HG02938 (cell line): ENCODE results near the gene PCYOX1L.

Experiments
- ATAC-seq: cut with Tn5 transposase; IDR thresholded peaks from one replicate; pipeline ENCODE4 v1.9.1; 2021; ENCODE audit warnings: mild to moderate bottlenecking, moderate library complexity; ENCODE audit not compliant: unreplicated experiment

Gene PCYOX1L

DNA sequence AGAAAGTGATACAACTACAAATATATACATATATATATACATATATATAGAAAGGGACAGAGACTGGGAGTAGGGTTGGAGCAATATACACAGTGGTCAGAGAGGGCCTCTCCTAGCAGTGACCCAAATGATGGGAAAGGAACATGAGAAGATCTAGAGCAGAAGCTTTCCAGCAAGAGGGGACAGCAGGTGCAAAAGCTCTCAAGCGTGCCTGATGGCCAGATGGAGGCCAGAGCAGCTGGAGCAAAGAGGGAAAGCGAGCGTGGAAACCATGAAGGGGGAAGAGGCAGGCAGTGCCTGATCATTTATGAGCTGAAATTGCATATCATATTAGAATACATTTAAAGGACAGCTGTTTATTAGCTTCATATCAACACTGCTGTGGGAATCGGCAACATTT, 20.1 kb upstream of the PCYOX1L start:
- no peak for ATAC-seq

DNA sequence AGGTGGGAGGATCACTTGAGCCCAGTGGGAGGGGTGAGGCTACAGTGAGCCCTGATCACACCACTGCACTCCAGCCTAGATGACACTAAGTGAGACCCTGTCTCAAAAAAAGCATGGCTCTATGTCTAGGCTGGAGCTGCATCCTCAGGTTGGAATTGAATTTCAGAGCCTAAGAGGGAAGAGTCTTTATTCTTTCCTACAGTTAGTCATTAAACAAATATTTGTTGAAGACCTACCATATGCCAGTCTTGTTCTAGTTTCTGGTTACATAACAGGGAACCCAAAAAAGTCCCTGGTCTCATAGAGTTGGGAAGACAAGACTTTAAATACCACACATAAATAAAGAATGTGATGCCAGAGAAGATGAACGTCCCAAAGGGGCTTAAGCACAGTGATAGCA, 19.5 kb upstream of the PCYOX1L start:
- no peak for ATAC-seq

DNA sequence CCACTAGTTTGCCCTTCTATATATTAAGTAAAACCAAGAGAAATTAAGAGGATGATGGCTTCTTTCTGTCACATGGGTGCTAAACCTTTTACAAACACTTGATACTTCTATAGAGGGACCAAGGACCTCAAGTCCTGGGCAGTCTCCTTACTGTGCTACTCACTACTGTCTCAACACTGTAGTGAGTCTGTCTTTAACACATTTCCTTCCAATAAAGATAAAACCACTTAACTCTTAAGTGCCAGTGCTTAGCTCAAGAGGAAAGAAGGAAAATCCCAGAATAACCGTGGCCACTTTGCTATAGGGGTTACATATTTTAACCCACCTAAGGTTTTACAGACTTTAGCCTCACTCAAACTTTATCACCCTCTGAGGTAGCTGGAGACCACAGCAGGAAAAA, 16.9 kb upstream of the PCYOX1L start:
- no peak for ATAC-seq

DNA sequence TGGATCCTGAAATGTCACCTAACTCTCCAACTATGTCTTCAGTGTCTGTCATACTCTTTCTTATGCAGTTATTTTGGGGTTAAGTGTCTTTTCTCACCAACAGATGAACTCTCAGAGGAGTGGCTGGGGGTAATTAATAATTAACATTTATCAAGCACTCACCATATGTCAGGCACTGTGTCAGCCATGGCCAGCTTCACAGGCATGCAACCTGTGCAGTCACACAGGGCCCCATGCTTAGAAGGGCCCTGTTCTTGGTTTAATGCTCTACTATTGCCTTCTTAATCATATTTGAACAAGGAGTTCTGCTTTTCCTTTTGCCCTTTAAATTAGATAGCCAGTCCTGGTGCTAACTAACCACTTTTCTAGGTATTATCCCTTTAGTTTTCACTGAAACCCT, 16.0 kb upstream of the PCYOX1L start:
- ATAC-seq = no peak

DNA sequence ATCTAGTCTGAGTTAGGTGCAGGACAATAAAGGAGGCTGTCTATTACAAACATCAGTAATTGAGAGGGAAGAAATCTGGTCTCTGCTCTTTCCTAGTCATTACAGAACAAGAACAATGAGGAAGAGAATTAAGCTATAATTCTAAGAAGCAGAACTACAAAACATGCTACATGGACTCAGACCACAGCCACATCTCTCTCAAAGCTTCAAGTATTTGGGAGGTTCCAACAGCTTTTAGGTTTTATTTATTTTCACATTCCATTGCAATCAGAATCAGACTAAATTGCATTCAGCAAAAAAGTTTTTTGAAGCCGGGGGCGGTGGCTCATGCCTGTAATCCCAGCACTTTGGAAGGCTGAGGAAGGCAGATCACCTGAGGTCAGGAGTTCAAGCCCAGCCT, 13.7 kb upstream of the PCYOX1L start:
- no peak for ATAC-seq

DNA sequence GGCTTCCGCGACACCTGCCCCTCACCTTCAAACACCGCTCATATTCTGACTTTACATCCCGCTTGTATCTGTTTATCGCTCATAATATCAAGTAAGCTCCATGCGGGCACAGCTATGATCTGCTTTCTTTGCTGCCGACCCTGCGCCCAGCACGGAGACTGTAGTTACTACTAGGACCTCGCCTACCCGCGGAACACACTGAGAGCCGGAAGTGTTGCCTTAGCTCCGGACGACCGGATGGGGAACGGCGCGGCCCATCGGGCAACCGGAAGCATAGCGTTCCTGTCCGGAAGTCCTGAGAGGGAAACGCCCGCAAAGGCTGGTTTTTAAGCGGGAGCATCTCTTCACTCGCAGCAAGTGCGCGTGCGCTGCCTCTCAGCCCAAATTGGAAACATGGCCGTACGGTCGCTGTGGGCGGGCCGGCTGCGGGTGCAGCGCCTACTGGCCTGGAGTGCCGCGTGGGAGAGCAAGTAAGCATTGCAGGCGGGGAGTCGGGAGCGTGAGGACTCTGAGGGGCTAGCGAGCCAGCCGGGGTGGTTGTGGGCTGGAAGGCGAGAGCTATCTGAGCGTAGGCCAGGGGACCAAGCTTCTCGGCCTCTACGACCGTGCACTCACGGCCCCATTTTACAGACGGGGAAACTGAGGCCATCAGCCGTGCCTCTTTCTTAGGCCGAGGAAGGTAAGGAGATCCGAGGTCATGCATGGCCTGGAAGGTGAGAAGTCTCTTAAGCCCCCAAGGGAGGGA, 12.5 kb upstream of the PCYOX1L start, which contains the start of gene GRPEL2:
GRPEL2 (plus strand) TSS at position 353 of the 745 bp plus-strand sequence; CDS start at position 394, 41 bp downstream.
- peak; percentile 93 for ATAC-seq

DNA sequence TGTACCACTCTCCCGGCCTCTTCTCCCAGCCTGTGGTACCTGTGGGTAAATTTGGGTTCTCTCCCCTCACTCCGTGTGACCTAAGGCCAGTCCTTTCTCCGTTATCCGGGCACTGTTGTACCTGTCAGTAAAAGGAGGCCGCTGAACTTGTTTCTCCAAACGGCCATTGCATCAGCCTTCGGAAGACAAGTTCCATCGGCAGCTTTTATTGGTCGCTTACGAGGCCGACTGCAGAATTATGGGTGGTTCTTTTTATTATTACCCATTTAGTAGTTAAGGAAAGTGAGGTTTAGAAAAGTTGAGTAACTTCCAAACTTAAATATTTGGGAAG, 12.0 kb upstream of the PCYOX1L start:
- peak; percentile 1 for ATAC-seq

DNA sequence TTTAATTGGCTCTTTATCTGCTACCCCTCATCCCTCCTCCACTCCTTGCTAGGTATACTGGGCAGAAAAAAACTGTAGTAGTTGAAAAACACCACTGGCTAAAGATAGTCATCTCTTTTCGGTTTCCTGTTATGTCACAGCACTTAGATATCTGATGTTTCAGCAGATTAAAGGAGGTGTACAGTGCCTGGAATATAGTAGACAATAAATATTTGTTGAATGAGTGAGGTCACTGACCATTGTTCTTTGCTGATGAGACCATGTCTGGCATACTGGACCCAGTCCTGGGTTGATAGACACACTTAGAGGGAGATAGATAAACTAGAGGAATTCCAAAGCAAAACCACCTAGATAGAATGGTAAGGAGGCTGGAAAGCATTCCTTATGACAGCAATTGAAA, 9.3 kb upstream of the PCYOX1L start:
- ATAC-seq = no peak

DNA sequence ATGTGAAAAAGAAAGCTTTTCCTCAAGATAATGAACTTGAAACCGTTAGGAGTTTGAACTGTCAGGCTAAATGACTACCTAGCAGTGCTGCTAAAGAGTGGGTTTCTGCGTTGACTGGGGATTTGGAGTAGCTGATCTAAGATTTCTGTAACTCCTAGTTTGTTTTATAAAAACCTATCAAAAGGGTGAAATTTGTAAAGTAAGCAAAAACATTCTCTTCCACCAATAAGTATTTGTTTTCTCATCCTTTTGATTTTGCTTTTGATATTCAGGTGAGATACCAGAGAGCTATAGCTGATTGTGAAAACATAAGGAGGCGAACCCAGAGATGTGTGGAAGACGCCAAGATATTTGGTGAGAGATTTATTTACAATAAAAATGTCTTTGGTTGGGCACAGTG, 8.5 kb upstream of the PCYOX1L start:
- no peak for ATAC-seq

DNA sequence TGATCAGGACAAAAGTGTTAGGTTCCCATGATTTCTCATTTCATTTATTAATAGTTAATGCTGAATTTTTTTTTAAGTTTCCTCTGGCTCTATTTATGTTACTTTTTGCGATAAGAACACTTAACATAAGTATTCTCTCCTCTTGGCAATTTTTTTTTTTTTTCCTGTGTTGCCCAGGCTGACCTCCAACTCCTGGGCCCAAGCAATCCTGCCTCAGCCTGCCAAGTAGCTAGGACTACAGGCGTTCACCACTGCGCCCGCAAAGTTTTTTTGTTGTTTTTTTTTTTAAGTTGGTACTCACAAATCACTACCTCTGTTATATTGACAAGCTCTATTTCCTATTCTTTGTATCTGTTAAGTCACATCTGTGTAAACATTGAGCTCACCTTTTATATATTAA, 5.7 kb upstream of the PCYOX1L start:
- ATAC-seq = no peak

DNA sequence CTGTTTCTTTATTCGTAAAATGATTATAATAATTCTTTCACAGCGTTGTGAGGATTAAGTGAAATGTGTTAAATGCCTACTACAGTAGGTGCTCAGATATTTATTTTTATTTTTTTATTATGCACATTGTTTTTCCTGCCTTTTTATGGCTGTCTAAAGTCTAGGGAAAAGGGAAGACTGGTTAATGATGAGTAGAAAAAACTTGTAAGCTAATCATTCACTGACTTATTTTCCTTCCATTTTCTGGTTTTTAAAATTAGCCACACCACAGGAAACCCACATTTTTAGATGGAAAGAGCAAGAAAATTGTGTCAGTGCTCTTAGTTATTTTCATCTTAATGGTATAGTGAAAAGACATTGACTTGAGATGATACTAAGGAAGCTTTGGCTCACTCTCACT, 3.9 kb upstream of the PCYOX1L start:
- ATAC-seq = no peak

DNA sequence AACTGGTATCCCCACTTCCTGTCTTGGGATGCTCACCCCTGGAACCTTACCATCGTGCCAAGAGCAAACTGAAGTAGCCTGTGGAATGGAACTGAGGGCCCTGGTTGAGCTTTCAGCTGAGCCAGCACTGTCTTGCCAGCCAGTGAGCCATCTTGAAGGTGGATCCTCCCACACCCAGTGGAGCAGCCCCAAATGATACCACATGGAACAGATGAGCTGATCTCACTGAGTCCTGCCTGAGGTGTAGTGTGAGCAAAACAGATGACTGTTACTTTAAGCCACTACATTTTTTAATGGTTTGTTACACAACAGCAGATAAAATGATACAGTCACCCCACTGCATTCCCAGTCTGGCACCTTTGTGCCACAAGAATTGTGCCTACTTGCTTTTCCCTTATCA, 2.2 kb upstream of the PCYOX1L start:
- no peak for ATAC-seq

DNA sequence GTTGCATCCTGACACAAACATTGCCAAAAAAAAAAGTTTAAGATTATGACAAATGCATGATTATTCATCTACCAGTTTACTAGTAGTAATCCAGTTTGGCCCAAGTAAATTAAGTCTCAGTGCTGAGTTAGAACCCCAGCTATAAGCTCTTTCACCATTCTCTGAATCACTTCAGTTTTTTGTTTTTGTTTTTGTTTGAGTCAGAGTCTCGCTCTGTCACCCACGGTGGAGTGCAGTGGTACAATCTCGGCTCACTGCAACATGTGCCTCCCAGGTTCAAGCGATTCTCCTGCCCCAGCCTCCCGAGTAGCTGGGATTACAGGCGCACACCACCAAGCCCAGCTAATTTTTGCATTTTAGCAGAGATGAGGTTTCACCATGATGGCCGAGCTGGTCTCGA, 1.5 kb upstream of the PCYOX1L start:
- ATAC-seq = no peak

DNA sequence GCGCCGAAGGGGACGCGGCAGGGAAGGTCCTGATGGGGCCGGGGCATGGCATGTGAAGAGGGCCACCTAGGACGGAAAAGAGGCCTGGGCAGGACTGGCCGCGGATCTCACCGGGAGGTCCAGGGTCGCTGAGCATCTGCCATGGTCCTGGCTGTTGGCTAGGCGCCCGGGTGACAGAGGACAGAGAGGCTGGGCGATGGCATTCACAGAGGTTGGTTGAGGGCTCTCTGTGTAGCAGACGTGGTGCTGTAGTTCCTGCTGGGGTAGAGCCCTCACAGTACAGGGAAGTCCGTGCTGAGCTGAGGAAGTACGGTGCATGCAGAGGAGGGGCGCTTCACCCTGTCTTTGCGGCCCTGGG, 427 bp downstream of the PCYOX1L start:
- ATAC-seq = peak; percentile 18

DNA sequence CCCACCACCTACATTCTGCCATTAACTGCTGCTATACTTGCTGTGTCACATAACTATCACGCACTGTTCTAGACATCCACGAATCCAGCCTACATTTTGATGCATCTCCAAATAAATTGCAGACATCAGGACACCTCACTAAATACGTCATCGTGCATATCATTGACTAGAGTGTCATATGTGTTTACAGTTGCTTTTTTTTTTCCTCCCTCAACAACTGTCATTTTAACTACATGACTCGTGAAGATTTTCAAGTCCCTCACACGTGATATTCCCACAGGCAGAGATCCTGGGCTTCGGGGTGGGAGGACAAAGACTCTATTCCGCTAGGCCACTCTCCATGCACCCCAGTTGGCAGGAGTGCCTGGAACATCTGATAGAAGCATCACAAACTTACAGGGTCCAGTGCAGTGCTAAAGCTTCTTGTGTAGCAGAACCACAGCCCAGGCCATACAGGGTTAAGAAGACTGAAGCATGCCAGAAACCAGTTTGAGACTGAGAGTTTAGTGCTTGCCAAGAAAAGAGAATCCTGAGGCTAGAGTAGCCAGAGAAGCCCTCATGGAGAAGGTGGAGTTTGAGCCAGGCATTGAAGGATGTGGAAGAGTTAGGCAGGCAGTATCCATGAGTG, 1.1 kb downstream of the PCYOX1L start:
- ATAC-seq = no peak

DNA sequence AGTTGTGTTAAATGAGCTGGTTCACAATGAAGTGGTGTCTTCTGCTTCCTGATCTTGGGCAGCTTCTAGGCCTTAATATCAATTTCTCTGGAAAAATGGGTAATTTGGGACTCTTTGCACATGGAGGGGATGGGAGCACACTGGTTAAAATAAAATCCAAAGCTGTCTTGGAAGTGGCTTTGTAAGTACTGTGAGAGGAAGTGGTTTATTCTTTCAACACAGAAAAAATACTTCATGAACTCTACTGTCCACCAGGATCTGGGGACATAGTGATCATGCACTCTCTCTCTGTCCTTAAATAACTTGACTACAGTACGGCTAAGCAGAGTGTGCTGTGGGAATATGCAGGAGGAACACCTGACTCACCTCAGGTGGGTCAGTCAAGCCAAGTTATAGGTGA, 2.4 kb downstream of the PCYOX1L start:
- ATAC-seq = no peak

DNA sequence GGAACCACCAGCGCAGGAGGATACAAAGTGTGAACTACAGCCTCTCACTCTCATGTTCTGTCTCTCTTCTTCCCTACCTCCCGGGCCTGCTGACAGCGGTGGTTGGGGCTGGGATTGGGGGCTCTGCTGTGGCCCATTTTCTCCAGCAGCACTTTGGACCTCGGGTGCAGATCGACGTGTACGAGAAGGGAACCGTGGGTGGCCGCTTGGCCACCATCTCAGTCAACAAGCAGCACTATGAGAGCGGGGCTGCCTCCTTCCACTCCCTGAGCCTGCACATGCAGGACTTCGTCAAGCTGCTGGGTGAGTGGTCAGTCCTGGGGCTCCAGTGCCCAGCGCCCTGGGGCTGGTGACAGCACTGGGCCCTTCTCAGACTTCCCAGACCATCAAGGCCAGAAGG, 4.7 kb downstream of the PCYOX1L start:
- ATAC-seq = no peak

DNA sequence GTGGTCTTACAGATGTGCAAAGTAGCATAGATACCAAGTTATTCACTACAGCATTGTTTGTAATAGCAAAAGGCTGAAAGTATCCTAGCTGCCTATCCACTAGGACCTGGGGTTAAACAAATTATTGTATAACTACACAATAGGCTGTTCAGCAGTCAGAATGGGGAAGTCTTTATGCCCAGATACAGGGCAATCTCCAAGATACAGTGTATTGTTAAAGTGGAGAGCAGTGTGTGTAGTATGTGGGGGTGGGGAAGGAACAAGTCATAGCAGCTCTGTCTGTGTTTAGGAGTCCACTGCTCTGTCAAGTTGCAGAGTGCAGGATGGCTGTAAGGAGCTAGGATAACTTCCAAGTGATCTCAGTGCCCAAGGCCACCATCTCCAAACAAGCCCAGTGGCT, 5.5 kb downstream of the PCYOX1L start:
- ATAC-seq = no peak

DNA sequence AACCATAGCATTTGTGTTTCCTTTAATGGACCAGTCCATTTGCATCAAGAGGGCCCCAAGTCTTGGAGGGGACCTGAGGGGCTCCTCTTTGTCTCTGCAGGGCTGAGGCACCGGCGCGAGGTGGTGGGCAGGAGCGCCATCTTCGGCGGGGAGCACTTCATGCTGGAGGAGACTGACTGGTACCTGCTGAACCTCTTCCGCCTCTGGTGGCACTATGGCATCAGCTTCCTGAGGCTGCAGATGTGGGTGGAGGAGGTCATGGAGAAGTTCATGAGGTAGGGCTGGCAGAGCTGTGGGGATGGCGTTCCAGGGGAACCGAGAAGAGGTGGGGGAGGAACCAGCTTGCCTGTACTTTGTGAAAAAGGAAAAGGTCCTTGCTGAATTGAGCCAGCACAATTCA, 6.1 kb downstream of the PCYOX1L start:
- ATAC-seq = no peak

DNA sequence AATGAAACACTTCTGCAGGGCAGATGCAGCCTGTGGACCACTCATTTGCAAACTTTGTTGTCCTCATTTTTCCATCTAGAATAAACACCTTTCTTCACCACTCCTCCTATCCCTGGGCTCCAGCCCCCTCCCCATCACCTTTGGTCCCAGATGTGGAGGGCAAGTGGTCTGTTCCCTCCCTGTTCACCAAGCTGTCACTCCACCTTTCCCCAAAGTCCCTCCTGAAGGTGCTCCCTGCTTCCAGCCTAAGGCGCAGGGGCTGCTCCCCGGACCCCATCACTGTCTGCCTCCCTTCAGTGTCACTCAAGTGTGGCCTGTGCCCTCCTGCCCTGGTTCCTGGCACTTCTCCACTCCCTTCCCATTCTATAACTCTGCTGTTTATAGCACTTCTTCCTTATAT, 6.9 kb downstream of the PCYOX1L start:
- ATAC-seq = no peak

DNA sequence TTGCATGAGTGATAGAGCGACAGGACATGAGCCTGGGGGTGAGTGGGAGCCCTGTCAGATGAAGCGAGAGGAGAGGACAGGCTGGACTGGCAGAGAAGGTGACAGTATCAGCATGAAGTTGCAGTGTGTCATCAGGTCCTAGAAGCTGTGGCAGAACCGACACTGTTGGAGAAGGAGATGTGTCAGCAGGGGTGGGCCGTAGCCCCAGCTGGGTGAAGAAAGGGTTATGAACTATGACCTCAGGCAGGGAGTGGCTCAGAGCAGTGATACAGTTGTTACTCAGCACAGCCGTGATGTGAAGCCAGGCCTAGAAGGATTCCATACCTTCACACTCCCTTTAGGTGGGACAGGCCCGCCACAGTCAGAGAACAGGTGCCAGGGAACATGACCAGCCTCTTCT, 7.6 kb downstream of the PCYOX1L start:
- no peak for ATAC-seq

DNA sequence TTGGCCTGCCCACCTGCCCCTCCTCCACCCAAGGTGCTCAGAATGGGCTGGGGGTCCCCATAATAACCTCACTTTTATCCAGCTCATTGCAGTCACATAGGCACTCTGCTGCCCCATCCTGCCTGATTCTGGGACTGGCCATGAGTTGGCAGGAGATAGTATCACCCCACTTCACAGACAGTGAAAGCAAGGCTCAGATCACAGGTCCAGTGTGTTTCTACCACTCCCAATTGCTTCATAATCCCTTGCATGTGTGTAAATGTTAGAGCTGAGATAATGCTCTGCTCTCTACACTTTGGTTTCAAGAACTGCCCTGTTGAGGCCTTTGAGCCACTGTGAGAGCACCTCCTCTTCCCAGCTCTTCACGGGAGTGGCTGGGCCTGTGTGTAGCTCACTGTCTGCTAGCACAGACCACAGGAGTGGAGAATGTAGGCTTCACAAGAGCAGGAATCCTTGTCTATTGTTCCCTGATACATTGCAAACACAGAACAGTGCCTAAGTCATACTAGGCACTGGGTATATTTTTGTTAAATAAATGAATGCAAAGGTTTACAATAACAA, 8.4 kb downstream of the PCYOX1L start:
- no peak for ATAC-seq
